Heart left ventricle (tissue), 16 donors: ENCODE results near the gene USH1C. TPM values are rescaled to one million over a fixed set of nuclear protein-coding genes. Genes with fewer than 3 reads are reported as not detected.

Source experiments
- ATAC-seq, 4 donors: fragments of 200-7000 bp; cut with Tn5 transposase; one replicate each; pipeline ENCODE4 v1.9.1; 2020 to 2022; ENCODE audit warnings: moderate library complexity in 4 of 4, mild to moderate bottlenecking in 3 of 4, moderate number of reproducible peaks in 1 of 4
- DNase-seq, 5 donors: peaks; one replicate each; pipeline ENCODE4 v3.0.0-alpha.2; 2020
- H3K27ac ChIP-seq, 12 donors: fragments of 200-600 bp; sonication (generic) in 4 of 12; one replicate each; pipeline versions ENCODE4 v1.5.0 to v1.8.0; 2016 to 2022; ENCODE audit warnings: mild to moderate bottlenecking in 2 of 12
- H3K27me3 ChIP-seq, 9 donors: fragments of 200-600 bp; sonication (generic) in 2 of 9; one replicate each; pipeline versions ENCODE4 v1.5.1 to v1.8.0; 2016 to 2022; ENCODE audit warnings: mild to moderate bottlenecking in 3 of 9
- H3K36me3 ChIP-seq, 9 donors: fragments of 200-600 bp; sonication (generic) in 2 of 9; one replicate each; pipeline versions ENCODE4 v1.5.0 to v1.8.0; 2018 to 2022; ENCODE audit warnings: mild to moderate bottlenecking in 2 of 9
- H3K4me1 ChIP-seq, 12 donors: fragments of 200-600 bp; sonication (generic) in 4 of 12; one replicate each; pipeline versions ENCODE4 v1.5.0 to v1.8.0; 2016 to 2022; ENCODE audit warnings: mild to moderate bottlenecking in 3 of 12
- H3K4me3 ChIP-seq, 12 donors: fragments of 200-600 bp; sonication (generic) in 4 of 12; one replicate each; pipeline versions ENCODE4 v1.5.0 to v1.8.0; 2017 to 2022; ENCODE audit warnings: mild to moderate bottlenecking in 9 of 12, moderate library complexity in 4 of 12
- H3K9me3 ChIP-seq, 12 donors: fragments of 200-600 bp; sonication (generic) in 4 of 12; one replicate each; pipeline versions ENCODE4 v1.5.0 to v1.8.0; 2016 to 2022; ENCODE audit warnings: mild to moderate bottlenecking in 1 of 12
- CTCF ChIP-seq, 12 donors: fragments of 200-600 bp; sonication (generic) in 4 of 12; IDR thresholded peaks; one replicate each; pipeline versions ENCODE4 v1.5.0 to v1.8.0; 2018 to 2022; ENCODE audit warnings: antibody characterized with exemption in 12 of 12, mild to moderate bottlenecking in 5 of 12
- POLR2A ChIP-seq, 2 donors: fragments of 450-650 bp; IDR thresholded peaks; one replicate each; pipeline ENCODE4 v1.6.1; 2017; ENCODE audit warnings: antibody characterized with exemption in 2 of 2, mild to moderate bottlenecking in 2 of 2, moderate library complexity in 2 of 2
- WGBS, 4 donors: extraction: QIAGEN DNeasy Blood & Tissue Kit in 2 of 4; methylation state at CpG; one replicate each; pipeline versions ENCODE4 v1.1.5 to v1.1.7; 2013 to 2018; 5-methylcytosine and 5-hydroxymethylcytosine counted together
- intact Hi-C, 10 donors: fragments of 100-400 bp; cut with DNase I; formaldehyde crosslinking; loops; one replicate each; pipeline versions ENCODE4 v1.11.1 to v1.14.2; 2022
- polyA plus RNA-seq, 2 donors: library from polyadenylated mRNA; stranded (reverse); fragments of 200-250 nt; gene quantifications; one replicate each; pipeline ENCODE4 v1.2.3, GENCODE V29; 2013
- total RNA-seq, 9 donors: library from RNA; depleted of rRNA in 2 of 9; stranded (reverse); fragments of >200 nt in 2 of 9; fragmentation: NEBNext Ultra II Directional in 3 of 9; extraction: Animal tissue kit (Norgen Biotek cat#: 25700) in 3 of 9; gene quantifications; one replicate each; pipeline versions ENCODE4 v1.1.0 to v1.2.4, GENCODE V29; 2016 to 2023
- donor health status: ischemic (EF 13 %, LVEDD 7.1; RV severe dilation, severe dysfunction).
- donor health status: healthy with polysubstance abuse.
- donor health status: DM: no; HTN: yes; CAD: no.
- donor health status: DM: no; HTN: no; CAD: no.
- donor health status: ischemic (EF 25% LVEDD 6.9; RV normal size, moderate dysfunction).
- donor health status: ischemic (EF 25% LVEDD 5.7; RV mildly dilated, moderate dysfunction).
- donor health status: healthy.
- donor health status: DM: yes; HTN: yes; CAD: no.
- donor health status: ischemic (EF 35%, LVEDD 5.7; RV mildly dilated, moderate dysfunction).
- donor health status: nonischemic (EF 11% LVEDD 7.7; RV severe dilation, severe dysfunction).
- donor health status: DM: yes; HTN: yes; CAD: no.
- donor health status: PGD.
- donor health status: ischemic (EF 29% LVEDD 5.4; RV normal size, mild dysfunction).
- donor health status: nonischemic (EF 23%, LVEDD 6.1; RV moderate dilation, normal function).

USH1C gene
- total and polyA plus RNA-seq, 11 donors = 0.06 to 0.23 (median 0.16) TPM; not detected in 8

GRCh38 chr11:17558916-17559315 is 14.7 kb upstream of the USH1C start:
- ATAC-seq (no peak), DNase-seq (no peak)
- WGBS, 4 donors = 71 to 91% (median 80%) methylated on average over 6 to 9 of the region's 9 CpGs

GRCh38 chr11:17558025-17558780 is 14.0 kb upstream of the USH1C start:
- no peak overlapping the region for H3K4me3 ChIP-seq
- H3K4me1 ChIP-seq = peaks cover 0 to 6% (median 0%) of the 10 kb centered on the region in 12 donors
- H3K27ac ChIP-seq = no peak overlapping the region
- H3K36me3 ChIP-seq = no peaks in the 10 kb centered on the region
- DNase-seq = no peak
- 84 to 90% (median 87%) methylated on average over 15 of the region's 15 CpGs for WGBS, 4 donors
- H3K27me3 ChIP-seq = peaks cover 0 to 7% (median 0%) of the 10 kb centered on the region in 9 donors
- TF ChIP-seq CTCF (IDR thresholded peaks at IDR 0.05) (no peak), POLR2A (IDR thresholded peaks at IDR 0.05) (no peak)
- H3K9me3 ChIP-seq = no peaks in the 10 kb centered on the region
- ATAC-seq = no peak
- intact Hi-C loops = no loop called here

More at GRCh38 chr11:17558916-17559315, 14.7 kb upstream of the USH1C start:
- H3K4me3 ChIP-seq = no peak overlapping the region
- peaks cover 0 to 7% (median 0%) of the 10 kb centered on the region in 9 donors for H3K27me3 ChIP-seq
- TF ChIP-seq CTCF (IDR thresholded peaks at IDR 0.05) = no peak
- H3K36me3 ChIP-seq = no peaks in the 10 kb centered on the region
- intact Hi-C loops = no loop called here
- no peak overlapping the region for H3K27ac ChIP-seq
- no peaks in the 10 kb centered on the region for H3K9me3 ChIP-seq
- peaks cover 0 to 6% (median 0%) of the 10 kb centered on the region in 12 donors for H3K4me1 ChIP-seq

- 87 to 91% (median 91%) methylated on average over 7 to 8 of the region's 8 CpGs for WGBS, 4 donors
- Histone ChIP-seq H3K9me3 (no peaks in the 10 kb centered on the region), H3K27ac (no peak overlapping the region), H3K4me1 (peaks cover 0 to 6% (median 0%) of the 10 kb centered on the region in 12 donors), H3K36me3 (no peaks in the 10 kb centered on the region), H3K27me3 (peaks cover 0 to 7% (median 0%) of the 10 kb centered on the region in 9 donors), H3K4me3 (no peak overlapping the region)
- TF ChIP-seq CTCF (IDR thresholded peaks at IDR 0.05) = no peak
- TF ChIP-seq POLR2A (IDR thresholded peaks at IDR 0.05) = no peak
- ATAC-seq (no peak), DNase-seq (no peak)
- intact Hi-C loops = no loop called here
Measured at GRCh38 chr11:17556999-17557398, 12.8 kb upstream of the USH1C start.

GRCh38 chr11:17554487-17554886 is 10.3 kb upstream of the USH1C start:
- intact Hi-C loops = no loop called here
- H3K27ac ChIP-seq = no peak overlapping the region
- no peaks in the 10 kb centered on the region for H3K36me3 ChIP-seq
- DNase-seq = no peak
- peaks cover 0 to 3% (median 0%) of the 10 kb centered on the region in 9 donors for H3K27me3 ChIP-seq
- ATAC-seq = no peak
- no peaks in the 10 kb centered on the region for H3K9me3 ChIP-seq
- H3K4me3 ChIP-seq = no peak overlapping the region
- TF ChIP-seq CTCF (IDR thresholded peaks at IDR 0.05) (no peak), POLR2A (IDR thresholded peaks at IDR 0.05) (no peak)
- WGBS, 4 donors = 80 to 91% (median 88%) methylated on average over 4 of the region's 4 CpGs
- no peaks in the 10 kb centered on the region for H3K4me1 ChIP-seq
